ENCODE measurements around the gene MPHOSPH10. TPM values are rescaled to one million over a fixed set of nuclear protein-coding genes. Genes with fewer than 3 reads are reported as not detected.
"Not testable (repeated sequence)": the region's sequence is repeated elsewhere in the genome, so short reads cannot be mapped to it uniquely, and the experiment has no call there.

MPHOSPH10 gene
- total RNA-seq, 4 donors from 2014 or later: 27.6 to 53.2 (median 39.3) TPM

- Histone ChIP-seq H3K4me1 (no peaks in the 10 kb centered on the region), H3K27ac (no peak overlapping the region), H3K9me3 (no peaks in the 10 kb centered on the region), H3K27me3 (no peaks in the 10 kb centered on the region), H3K4me3 (replicated peaks in 1 of 3) (no peak overlapping the region), H3K36me3 (no peaks in the 10 kb centered on the region)
- DNase-seq: peak; percentile 58 to 64
- 3 to 5% methylated on average over 3 of the region's 3 CpGs for WGBS, 2 donors
- intact Hi-C loops (cut with DNase I): no loop called here
- TF ChIP-seq, protein P1, sequence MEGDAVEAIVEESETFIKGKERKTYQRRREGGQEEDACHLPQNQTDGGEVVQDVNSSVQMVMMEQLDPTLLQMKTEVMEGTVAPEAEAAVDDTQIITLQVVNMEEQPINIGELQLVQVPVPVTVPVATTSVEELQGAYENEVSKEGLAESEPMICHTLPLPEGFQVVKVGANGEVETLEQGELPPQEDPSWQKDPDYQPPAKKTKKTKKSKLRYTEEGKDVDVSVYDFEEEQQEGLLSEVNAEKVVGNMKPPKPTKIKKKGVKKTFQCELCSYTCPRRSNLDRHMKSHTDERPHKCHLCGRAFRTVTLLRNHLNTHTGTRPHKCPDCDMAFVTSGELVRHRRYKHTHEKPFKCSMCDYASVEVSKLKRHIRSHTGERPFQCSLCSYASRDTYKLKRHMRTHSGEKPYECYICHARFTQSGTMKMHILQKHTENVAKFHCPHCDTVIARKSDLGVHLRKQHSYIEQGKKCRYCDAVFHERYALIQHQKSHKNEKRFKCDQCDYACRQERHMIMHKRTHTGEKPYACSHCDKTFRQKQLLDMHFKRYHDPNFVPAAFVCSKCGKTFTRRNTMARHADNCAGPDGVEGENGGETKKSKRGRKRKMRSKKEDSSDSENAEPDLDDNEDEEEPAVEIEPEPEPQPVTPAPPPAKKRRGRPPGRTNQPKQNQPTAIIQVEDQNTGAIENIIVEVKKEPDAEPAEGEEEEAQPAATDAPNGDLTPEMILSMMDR (IDR thresholded peaks at IDR 0.05): peak; percentile 33 to 77 (median 58)
- no peak for TF ChIP-seq POLR2A (IDR thresholded peaks at IDR 0.05)
Measured at GRCh38 chr2:71100195-71100964, 30.1 kb upstream of the MPHOSPH10 start.

- TF ChIP-seq POLR2A (IDR thresholded peaks at IDR 0.05): no peak
- TF ChIP-seq, protein P1 (IDR thresholded peaks at IDR 0.05): no peak
- Histone ChIP-seq H3K27me3 (no peaks in the 10 kb centered on the region), H3K4me3 (replicated peaks in 1 of 3) (no peak overlapping the region), H3K4me1 (no peaks in the 10 kb centered on the region), H3K36me3 (no peaks in the 10 kb centered on the region), H3K27ac (no peak overlapping the region), H3K9me3 (no peaks in the 10 kb centered on the region)
- no peak for DNase-seq
- WGBS, 2 donors: 55 to 64% methylated on average over 2 of the region's 2 CpGs
- intact Hi-C loops (cut with DNase I): no loop called here
Measured at GRCh38 chr2:71101656-71102055, 28.8 kb upstream of the MPHOSPH10 start.

DNA sequence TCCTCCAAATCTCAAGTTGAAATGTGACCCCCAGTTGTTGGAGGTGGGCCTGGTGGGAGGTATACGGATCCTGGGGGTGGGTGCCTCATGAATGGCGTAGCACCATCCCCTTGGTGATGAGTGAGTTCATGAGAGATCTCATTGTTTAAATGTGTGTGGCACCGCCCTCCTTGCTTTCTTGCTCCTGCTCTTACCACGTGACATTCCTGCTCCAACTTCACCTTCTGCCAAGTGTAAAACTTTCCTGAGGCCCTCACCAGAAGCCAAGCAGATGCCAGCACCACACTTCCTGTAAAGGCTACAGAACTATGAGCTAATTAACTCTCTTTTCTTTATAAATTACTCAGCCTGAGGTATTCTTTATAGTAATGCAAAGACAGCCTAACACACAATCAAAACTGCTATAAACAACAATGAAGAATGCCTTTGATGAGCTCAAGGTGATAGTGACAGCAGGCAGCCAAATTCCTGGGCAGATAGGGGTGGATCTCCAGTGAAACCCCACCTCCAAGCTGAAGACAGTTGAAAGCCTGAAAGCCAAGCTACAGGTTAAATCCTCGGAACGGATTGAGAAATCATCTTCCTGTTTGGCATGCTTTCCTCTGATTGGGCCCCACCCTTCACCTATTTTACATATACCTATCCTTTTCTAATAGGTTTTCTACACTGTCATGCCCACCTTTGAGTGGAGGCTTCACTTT, 27.3 kb upstream of the MPHOSPH10 start:
- no peaks in the 10 kb centered on the region for H3K36me3 ChIP-seq
- TF ChIP-seq POLR2A (IDR thresholded peaks at IDR 0.05): no peak
- TF ChIP-seq, protein P1 (IDR thresholded peaks at IDR 0.05): no peak
- H3K4me3 ChIP-seq (replicated peaks in 1 of 3): no peak overlapping the region
- H3K27ac ChIP-seq: no peak overlapping the region
- WGBS, 2 donors: 55 to 75% methylated on average over 6 of the region's 6 CpGs
- no peaks in the 10 kb centered on the region for H3K9me3 ChIP-seq
- H3K4me1 ChIP-seq: no peaks in the 10 kb centered on the region
- intact Hi-C loops (cut with DNase I): no loop called here
- DNase-seq: no peak
- H3K27me3 ChIP-seq: no peaks in the 10 kb centered on the region

DNA sequence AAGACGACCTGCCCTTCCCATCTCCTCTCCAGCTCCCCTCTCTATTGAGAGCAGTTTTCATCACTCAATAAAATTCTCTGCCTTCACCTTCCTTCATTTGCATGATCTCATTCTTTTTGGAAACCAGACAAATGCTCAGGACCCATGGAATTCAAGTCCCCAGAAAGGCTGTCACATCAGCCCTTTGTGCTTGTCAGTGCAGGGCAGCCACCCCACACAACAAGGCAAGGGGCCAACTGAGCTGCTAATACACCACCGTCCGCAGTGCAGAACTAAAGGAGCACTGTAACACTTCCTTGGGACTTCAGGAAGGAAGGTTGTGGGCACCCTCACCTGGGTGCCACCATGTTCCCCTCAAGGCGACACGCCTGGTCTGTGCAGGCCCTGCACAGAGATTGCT, 26.6 kb upstream of the MPHOSPH10 start:
- intact Hi-C loops (cut with DNase I): no loop called here
- 92 to 93% methylated on average over 3 to 5 of the region's 5 CpGs for WGBS, 2 donors
- no peaks in the 10 kb centered on the region for H3K36me3 ChIP-seq
- no peak for TF ChIP-seq POLR2A (IDR thresholded peaks at IDR 0.05)
- no peak overlapping the region for H3K4me3 ChIP-seq (replicated peaks in 1 of 3)
- H3K4me1 ChIP-seq: no peaks in the 10 kb centered on the region
- no peak overlapping the region for H3K27ac ChIP-seq
- H3K27me3 ChIP-seq: no peaks in the 10 kb centered on the region
- no peak for DNase-seq
- H3K9me3 ChIP-seq: no peaks in the 10 kb centered on the region

DNA sequence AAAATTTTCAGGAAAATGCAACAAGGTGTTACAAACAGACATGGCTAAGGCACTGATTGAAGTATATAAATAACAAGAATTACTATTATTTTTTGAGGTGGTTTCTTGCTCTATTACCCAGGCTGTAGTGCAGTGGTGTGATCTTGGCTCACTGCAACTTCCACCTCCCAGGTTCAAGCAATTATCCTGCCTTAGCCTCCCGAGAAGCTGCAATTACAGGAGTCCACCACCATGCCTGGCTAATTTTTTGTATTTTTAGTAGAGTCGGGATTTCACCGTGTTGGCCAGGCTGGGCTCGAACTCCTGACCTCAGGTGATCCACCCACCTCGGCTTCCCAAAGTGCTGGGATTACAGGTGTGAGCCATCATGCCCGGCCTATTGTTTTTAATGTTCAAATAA, 24.0 kb upstream of the MPHOSPH10 start:
- H3K27ac ChIP-seq; H3K36me3 ChIP-seq; H3K4me1 ChIP-seq; DNase-seq; H3K4me3 ChIP-seq (replicated peaks in 1 of 3); intact Hi-C loops (cut with DNase I); H3K27me3 ChIP-seq; H3K9me3 ChIP-seq: not testable (repeated sequence)
- WGBS, 2 donors: 84 to 89% methylated on average over 6 of the region's 6 CpGs

DNA sequence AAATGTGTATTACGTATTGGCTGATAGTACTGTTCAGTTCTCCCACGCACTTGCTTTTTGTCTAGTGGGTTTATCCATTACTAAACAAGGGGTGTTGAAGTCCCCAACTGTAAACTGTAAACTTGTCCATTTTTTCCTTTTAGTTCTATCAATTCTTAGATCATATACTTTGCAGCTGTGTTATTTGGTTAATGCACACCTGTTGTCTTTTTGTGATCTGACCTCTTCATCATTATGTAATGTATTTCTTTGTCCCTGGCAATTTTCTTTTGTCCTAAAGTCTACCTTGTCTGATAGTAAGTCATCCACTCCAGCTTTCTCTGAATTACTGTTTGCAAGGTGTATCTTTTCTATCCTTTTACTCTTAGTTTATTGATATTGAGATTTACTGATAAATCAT, 22.3 kb upstream of the MPHOSPH10 start:
- TF ChIP-seq POLR2A (IDR thresholded peaks at IDR 0.05): no peak
- TF ChIP-seq, protein P1 (IDR thresholded peaks at IDR 0.05): no peak
- Histone ChIP-seq H3K4me1 (no peaks in the 10 kb centered on the region), H3K4me3 (replicated peaks in 1 of 3) (no peak overlapping the region), H3K27ac (no peak overlapping the region), H3K36me3 (peaks cover 0 to 2% of the 10 kb centered on the region in 2 donors), H3K27me3 (no peaks in the 10 kb centered on the region), H3K9me3 (no peaks in the 10 kb centered on the region)
- DNase-seq: no peak
- 92 to 98% methylated on average over 2 of the region's 2 CpGs for WGBS, 2 donors
- intact Hi-C loops (cut with DNase I): no loop called here
